GM13976 (cell line): ENCODE measurements around the gene CNTNAP2.

Source experiments
- DNase-seq: peaks from one replicate; pipeline ENCODE4 v3.0.0; 2012; ENCODE audit warnings: low spot score
- in situ Hi-C: fragments of 300-500 bp; cut with MboI; formaldehyde crosslinking; loops from one replicate; pipeline ENCODE4 v1.12.0; 2022; ENCODE audit warnings: low sequenced_read_pairs, mixed read lengths, inconsistent platforms; ENCODE audit not compliant: unreplicated experiment
- TF ChIP-seq, protein P1 (sequence below): IDR thresholded peaks from 2 replicates; pipeline ENCODE4 v1.5.1; 2012; ENCODE audit warnings: borderline replicate concordance, mild to moderate bottlenecking; ENCODE audit not compliant: insufficient read depth; ENCODE audit errors: extremely low read depth, missing control alignments, control extremely low read depth

The CNTNAP2 gene

DNA sequence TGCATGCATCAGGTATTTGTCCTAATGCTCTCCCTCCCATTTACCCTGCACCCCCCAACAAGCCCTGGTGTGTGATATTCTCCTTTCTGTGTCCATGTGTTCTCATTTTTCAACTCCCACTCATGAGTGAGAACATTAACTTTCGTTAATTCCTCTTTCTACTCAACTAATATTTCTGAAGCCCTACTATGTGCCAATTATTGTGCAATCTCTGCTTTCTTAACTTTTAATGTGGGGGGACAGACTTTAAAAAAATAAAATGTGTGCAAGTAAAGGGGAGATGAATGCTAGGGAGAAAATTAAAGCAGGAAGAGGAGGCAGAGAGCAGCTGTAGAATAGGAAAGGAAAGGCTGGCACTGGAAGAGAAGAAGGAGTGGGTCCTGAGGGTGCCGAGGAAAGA, 1520.0 kb downstream of the CNTNAP2 start:
- DNase-seq: no peak
- TF ChIP-seq, protein P1, sequence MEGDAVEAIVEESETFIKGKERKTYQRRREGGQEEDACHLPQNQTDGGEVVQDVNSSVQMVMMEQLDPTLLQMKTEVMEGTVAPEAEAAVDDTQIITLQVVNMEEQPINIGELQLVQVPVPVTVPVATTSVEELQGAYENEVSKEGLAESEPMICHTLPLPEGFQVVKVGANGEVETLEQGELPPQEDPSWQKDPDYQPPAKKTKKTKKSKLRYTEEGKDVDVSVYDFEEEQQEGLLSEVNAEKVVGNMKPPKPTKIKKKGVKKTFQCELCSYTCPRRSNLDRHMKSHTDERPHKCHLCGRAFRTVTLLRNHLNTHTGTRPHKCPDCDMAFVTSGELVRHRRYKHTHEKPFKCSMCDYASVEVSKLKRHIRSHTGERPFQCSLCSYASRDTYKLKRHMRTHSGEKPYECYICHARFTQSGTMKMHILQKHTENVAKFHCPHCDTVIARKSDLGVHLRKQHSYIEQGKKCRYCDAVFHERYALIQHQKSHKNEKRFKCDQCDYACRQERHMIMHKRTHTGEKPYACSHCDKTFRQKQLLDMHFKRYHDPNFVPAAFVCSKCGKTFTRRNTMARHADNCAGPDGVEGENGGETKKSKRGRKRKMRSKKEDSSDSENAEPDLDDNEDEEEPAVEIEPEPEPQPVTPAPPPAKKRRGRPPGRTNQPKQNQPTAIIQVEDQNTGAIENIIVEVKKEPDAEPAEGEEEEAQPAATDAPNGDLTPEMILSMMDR: no peak
- in situ Hi-C loops: no loop called here

DNA sequence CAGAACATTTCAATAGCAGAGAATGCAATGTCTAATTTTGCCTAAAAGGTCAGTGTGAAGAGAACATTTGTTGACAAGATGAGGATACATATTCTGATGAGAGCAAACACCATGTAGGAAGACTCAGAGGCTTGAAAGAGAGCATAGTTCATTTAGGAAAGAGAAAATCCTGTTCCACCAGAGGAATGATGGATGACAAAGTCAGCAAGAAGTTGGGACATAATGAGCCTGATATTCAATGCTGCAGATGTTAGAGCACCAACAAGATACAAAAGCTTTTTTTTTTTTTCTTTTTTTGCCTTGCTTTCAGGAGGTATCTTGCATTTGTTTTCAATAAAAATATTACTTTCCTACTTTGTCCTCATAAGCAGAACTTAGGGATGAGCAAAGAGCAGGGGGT, 1522.0 kb downstream of the CNTNAP2 start:
- DNase-seq: no peak
- TF ChIP-seq, protein P1: no peak
- in situ Hi-C loops: no loop called here

DNA sequence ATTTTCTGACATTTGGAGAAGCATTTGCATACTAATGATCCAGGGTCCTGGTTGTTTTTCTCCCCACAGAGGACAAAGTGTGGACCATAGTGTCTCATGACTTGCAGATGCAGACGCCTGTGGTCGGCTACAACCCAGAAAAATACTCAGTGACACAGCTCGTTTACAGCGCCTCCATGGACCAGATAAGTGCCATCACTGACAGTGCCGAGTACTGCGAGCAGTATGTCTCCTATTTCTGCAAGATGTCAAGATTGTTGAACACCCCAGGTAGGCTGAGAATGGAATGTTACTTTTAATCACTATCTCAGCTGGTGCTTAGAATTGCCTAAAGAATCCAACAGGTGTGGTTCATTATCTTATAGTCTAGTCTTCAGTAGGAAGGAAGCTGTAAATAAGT, 1522.4 kb downstream of the CNTNAP2 start:
- no peak for DNase-seq
- in situ Hi-C loops: no loop called here
- TF ChIP-seq, protein P1: no peak

DNA sequence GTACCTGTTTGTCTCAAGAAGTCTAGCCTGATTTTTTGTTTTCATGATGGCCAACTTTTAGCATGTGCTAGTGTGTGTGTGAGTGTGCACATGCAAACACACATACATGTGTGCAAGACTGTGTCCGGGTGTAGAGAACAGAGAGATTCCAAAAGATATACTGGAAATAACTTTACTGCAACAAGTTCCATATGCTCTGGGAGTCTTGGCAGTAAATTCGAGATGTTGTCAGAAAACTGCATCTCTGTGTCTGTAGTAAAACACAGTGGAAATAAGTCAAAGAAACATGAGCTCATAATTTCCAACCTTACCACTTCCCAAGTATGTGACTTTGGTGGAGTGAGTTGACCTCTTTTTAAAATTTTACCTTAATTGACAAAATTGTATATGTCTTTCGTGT, 1523.2 kb downstream of the CNTNAP2 start:
- TF ChIP-seq, protein P1: no peak
- in situ Hi-C loops: no loop called here
- no peak for DNase-seq

GRCh38 chr7:147640821-147641220, 1524.2 kb downstream of the CNTNAP2 start:
- no peak for DNase-seq
- TF ChIP-seq, protein P1: no peak
- in situ Hi-C loops: no loop called here

DNA sequence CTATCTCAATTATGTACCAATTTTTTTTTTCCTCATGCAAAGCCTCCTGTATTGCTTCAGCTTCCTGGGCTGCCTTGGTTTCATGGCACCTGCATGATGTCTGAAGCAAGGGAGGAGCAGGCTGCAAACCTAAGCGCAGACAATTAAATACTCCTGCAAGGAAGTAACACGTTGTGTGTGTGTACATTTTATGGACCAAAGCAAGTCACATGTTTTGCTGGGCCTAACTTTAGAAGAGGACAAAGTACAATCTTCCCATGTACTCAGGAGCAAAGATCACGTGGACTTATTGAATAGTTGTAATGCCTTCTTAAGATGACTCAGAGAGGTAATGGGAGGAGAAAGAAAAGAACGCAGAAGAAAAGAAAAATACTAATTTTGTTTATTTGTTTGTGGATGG, 1530.0 kb downstream of the CNTNAP2 start:
- TF ChIP-seq, protein P1: no peak
- in situ Hi-C loops: no loop called here
- no peak for DNase-seq

- TF ChIP-seq, protein P1: no peak
These were observed 1534.4 kb downstream of the CNTNAP2 start for GRCh38 chr7:147650991-147651390.

More at GRCh38 chr7:147650991-147651390, 1534.4 kb downstream of the CNTNAP2 start:
- in situ Hi-C loops: no loop called here
- no peak for DNase-seq
